GM12891 (cell line): ENCODE measurements around the gene SYNPO.

Experiments used
- DNase-seq: peaks from one replicate; pipeline ENCODE4 v3.0.0; 2011; ENCODE audit warnings: low spot score; ENCODE audit not compliant: insufficient read length
- FAIRE-seq: peaks from 2 replicates; lab custom pipeline; 2011; peaks lifted over from hg19 to GRCh38; lab: Jason Lieb, UNC
- PAX5 ChIP-seq: IDR thresholded peaks from 2 replicates; pipeline ENCODE4 v1.6.1; 2011; ENCODE audit warnings: low read length, moderate library complexity, mild to moderate bottlenecking; ENCODE audit not compliant: insufficient read depth, severe bottlenecking
- POLR2A ChIP-seq: IDR thresholded peaks from 2 replicates; pipeline ENCODE4 v1.6.1; 2011; ENCODE audit warnings: low read depth, low read length, control low read depth
- POLR2AphosphoS5 ChIP-seq: IDR thresholded peaks from 2 replicates; pipeline ENCODE4 v1.6.1; 2011; ENCODE audit warnings: low read depth, low read length, control low read depth
- POU2F2 ChIP-seq: IDR thresholded peaks from 2 replicates; pipeline ENCODE4 v1.6.1; 2011; ENCODE audit warnings: low read depth, mild to moderate bottlenecking, control low read depth, low read length, moderate library complexity
- SPI1 ChIP-seq: IDR thresholded peaks from 2 replicates; pipeline ENCODE4 v1.6.1; 2011; ENCODE audit warnings: low read depth, low read length, control low read depth
- TAF1 ChIP-seq: IDR thresholded peaks from 2 replicates; pipeline ENCODE4 v1.6.1; 2011; ENCODE audit warnings: low read depth, low read length, control low read depth

SYNPO gene

DNA sequence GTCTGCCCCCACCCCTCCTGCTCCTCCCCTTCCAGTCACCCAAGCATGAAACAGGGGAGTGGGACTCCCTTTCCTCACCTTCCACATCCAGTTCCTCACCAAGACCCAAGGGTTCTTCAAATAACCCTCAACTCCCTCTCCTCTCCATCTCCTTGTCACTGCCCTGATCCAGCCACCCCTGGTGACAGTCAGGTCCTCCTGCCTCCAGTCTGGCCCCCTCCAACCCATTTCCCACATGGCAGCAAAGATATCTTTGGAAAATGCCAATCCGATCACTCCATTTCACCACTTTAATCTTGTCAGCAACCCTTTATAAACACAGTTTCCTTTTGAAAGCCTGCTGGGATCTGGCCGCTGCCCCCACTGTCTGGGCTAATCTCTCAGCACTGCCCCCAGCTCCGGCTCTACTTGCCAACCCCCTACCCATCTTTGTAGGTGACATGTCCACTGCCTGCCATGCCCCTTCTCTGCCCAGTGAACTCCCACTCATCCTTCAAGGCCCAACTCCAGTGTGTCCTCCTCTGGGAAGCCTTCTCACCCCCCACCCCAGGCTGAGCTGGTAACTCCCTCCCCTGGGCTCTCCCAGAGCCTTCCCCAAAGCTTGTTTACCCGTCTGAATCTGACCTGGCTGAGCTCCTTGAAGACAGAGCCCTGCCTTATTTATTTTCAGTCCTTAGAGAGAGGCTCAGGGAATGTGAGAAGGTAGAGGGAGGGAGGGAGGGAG lies 19.8 kb downstream of the SYNPO start:
- no peak for TF ChIP-seq POLR2AphosphoS5
- no peak for TF ChIP-seq TAF1
- TF ChIP-seq SPI1 = no peak
- no peak for TF ChIP-seq POU2F2
- TF ChIP-seq PAX5 = no peak
- TF ChIP-seq POLR2A = no peak
- DNase-seq = no peak
- no peak for FAIRE-seq

GRCh38 chr5:150661086-150661485 lies 20.6 kb downstream of the SYNPO start, which contains the start of gene MYOZ3:
MYOZ3 (plus strand) TSS chr5:150661251; CDS start chr5:150662942, 1,691 bp downstream.
- DNase-seq (no peak), FAIRE-seq (no peak)
- TF ChIP-seq PAX5 (no peak), POLR2A (no peak), TAF1 (no peak), POU2F2 (no peak), SPI1 (no peak), POLR2AphosphoS5 (no peak)

GRCh38 chr5:150661821-150662596 lies 21.5 kb downstream of the SYNPO start:
- TF ChIP-seq POLR2AphosphoS5 (no peak), SPI1 (no peak), PAX5 (no peak), POU2F2 (no peak), POLR2A (no peak), TAF1 (no peak)
- no peak for FAIRE-seq
- DNase-seq = no peak

DNA sequence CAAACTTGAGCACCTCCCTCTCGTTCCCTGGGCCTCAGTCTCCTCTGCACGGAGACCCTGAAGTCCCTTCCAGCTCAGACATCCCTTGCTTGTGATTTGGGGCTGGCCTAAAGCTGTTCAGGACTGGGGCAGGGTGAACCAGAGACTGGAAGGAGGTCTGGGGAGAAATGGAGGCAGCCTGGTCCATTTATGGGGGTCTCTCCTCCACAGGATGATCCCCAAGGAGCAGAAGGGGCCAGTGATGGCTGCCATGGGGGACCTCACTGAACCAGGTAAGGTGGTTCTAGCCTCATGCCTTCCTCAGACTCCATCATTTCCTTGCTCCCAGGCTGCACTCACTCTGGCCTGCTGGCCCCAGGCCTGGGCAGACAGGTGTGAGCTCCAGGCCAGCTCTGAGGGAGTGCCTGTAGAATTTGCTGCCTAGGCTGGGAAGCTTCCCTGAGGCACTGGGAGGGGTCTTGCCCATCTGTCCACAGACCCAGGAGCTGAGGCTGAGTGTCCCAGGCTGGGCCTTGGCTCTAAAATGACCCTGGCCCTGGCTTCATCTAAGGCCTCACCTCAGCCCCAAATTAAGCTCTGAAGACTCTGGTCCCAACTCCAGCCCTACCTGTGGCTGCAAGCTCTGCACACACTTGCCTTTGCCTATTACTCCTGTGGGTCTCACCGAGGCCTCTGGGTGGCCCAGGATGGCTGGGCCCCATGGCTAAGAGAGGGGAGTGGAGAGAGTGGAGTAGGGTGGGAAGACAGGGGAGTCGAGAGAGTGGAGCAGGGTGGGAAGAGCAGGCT lies 22.5 kb downstream of the SYNPO start:
- TF ChIP-seq POLR2A (no peak), SPI1 (no peak), PAX5 (no peak), POLR2AphosphoS5 (no peak)
- DNase-seq = no peak
- no peak for FAIRE-seq

- DNase-seq = no peak
- FAIRE-seq = no peak
- TF ChIP-seq PAX5 (no peak), SPI1 (no peak), POLR2A (no peak), TAF1 (no peak), POU2F2 (no peak), POLR2AphosphoS5 (no peak)
Measured at GRCh38 chr5:150663936-150664335, 23.5 kb downstream of the SYNPO start.

GRCh38 chr5:150665044-150665443 lies 24.6 kb downstream of the SYNPO start:
- FAIRE-seq = no peak
- no peak for DNase-seq
- TF ChIP-seq SPI1 (no peak), TAF1 (no peak), PAX5 (no peak), POU2F2 (no peak), POLR2A (no peak), POLR2AphosphoS5 (no peak)

DNA sequence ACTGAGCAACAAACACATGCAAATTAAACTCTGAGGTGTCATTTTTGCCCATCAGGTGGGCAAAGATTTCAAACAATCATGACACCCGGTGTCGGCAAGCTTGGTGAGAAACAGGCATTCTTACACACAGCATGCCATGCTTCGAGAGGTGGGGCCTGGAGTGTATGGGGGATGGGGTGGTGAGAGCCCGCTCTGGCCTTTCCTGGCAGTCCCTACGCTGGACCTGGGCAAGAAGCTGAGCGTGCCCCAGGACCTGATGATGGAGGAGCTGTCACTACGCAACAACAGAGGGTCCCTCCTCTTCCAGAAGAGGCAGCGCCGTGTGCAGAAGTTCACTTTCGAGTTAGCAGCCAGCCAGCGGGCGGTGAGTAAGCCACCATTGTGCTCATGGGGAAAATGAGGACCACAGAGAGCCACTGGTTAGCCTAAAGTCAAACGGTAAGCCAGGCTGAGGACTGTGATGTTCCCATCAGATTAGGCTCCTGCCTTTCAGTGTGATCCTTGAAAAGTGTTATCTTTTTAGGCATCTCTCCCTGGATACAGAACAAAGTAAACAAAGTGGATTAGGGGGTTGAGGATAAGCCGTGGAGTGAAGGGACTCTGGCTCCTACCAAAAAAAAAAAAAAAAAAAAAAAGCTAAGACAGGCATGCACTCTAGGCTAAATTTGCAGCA lies 30.0 kb downstream of the SYNPO start:
- DNase-seq (no peak), FAIRE-seq (no peak)
- TF ChIP-seq PAX5 (no peak), POLR2AphosphoS5 (no peak), SPI1 (no peak), TAF1 (no peak), POU2F2 (no peak), POLR2A (no peak)

GRCh38 chr5:150670948-150671310 lies 30.5 kb downstream of the SYNPO start:
- no peak for TF ChIP-seq TAF1
- no peak for TF ChIP-seq POLR2AphosphoS5
- no peak for TF ChIP-seq POLR2A
- no peak for TF ChIP-seq PAX5
- no peak for TF ChIP-seq SPI1
- no peak for TF ChIP-seq POU2F2
- no peak for DNase-seq
- no peak for FAIRE-seq
